Prostate gland (tissue), 2 donors: ENCODE measurements around the gene GORASP1. TPM values are rescaled to one million over a fixed set of nuclear protein-coding genes. Genes with fewer than 3 reads are reported as not detected.

Experiments used
- DNase-seq: peaks from one replicate; pipeline ENCODE4 v3.0.0-alpha.2; 2019; ENCODE audit warnings: low spot score
- H3K27ac ChIP-seq, 2 donors: fragments of 200-600 bp; sonication (generic); 2 replicates each; pipeline ENCODE4 v1.5.1; 2017 to 2019
- H3K27me3 ChIP-seq: fragments of 200-600 bp; sonication (generic); replicated peaks from 2 replicates; pipeline ENCODE4 v1.5.1; 2019; ENCODE audit not compliant: insufficient read depth
- H3K36me3 ChIP-seq, 2 donors: fragments of 200-600 bp; sonication (generic); 1 replicate in 1 of 2; 2 replicates in 1 of 2; pipeline versions ENCODE4 v1.5.1 to v1.8.1; 2017 to 2019
- H3K4me1 ChIP-seq: fragments of 200-600 bp; sonication (generic); replicated peaks from 2 replicates; pipeline ENCODE4 v1.5.1; 2019
- H3K4me3 ChIP-seq, 2 donors: fragments of 200-600 bp; sonication (generic); 2 replicates each; pipeline ENCODE4 v1.5.1; 2017 to 2019
- H3K9me3 ChIP-seq: fragments of 200-600 bp; sonication (generic); 2 replicates; pipeline ENCODE4 v1.5.1; 2017
- CTCF ChIP-seq, 4 experiments: fragments of 200-600 bp in 2 of 4; fragments of 450-650 bp in 2 of 4; sonication (generic) in 2 of 4; IDR thresholded peaks; 1 replicate in 3 of 4; 2 replicates in 1 of 4; pipeline ENCODE4 v1.5.1; 2016 to 2019; ENCODE audit warnings: antibody characterized with exemption in 4 of 4, mild to moderate bottlenecking in 2 of 4, moderate library complexity in 2 of 4
- POLR2A ChIP-seq: fragments of 450-650 bp; IDR thresholded peaks from one replicate; pipeline ENCODE4 v1.6.1; 2016; ENCODE audit warnings: antibody characterized with exemption, mild to moderate bottlenecking
- POLR2AphosphoS5 ChIP-seq: sonication (generic); formaldehyde crosslinking; IDR thresholded peaks from one replicate; pipeline ENCODE4 v1.6.1; 2017; ENCODE audit warnings: antibody characterized with exemption
- intact Hi-C: fragments of 100-400 bp; cut with DNase I; formaldehyde crosslinking; loops from one replicate; pipeline ENCODE4 v1.14.2; 2022
- microRNA-seq: library from miRNA; unstranded; fragments of <30 nt; microRNA quantifications from one replicate; pipeline ENCODE4, GENCODE V29; 2016
- total RNA-seq, 2 donors: library from RNA; depleted of rRNA; stranded (reverse); fragments of >200 nt; gene quantifications; one replicate each; pipeline ENCODE4 v1.1.0, GENCODE V29; 2016

GORASP1 gene
- total RNA-seq, 2 donors from 2014 or later, result 76.5 to 104 TPM

GRCh38 chr3:39050029-39050428, 57.4 kb downstream of the GORASP1 start:
- Histone ChIP-seq H3K4me1 (no peaks in the 10 kb centered on the region), H3K36me3 (no peaks in the 10 kb centered on the region), H3K27ac (no peak overlapping the region), H3K4me3 (no peak overlapping the region), H3K9me3 (no peaks in the 10 kb centered on the region), H3K27me3 (no peaks in the 10 kb centered on the region)
- no peak for TF ChIP-seq POLR2A
- no peak for TF ChIP-seq POLR2AphosphoS5
- no peak for TF ChIP-seq CTCF (IDR thresholded peaks at IDR 0.05)
- no peak for DNase-seq
- intact Hi-C loops, result no loop called here

Small RNA genes lying within 50 kb of the gene (microRNA-seq; reads per million reads assigned to microRNA genes)
- not detected for gene MIR6822

Other genes starting within 250 kb of the GORASP1 start
- gene SCN11A, start 55.7 kb downstream of the GORASP1 start, total RNA-seq, result 1 to 10 TPM in 1 of 2 donors, under 1 TPM in 1; 0.09 to 1.7 TPM
- gene WDR48, start 55.6 kb downstream of the GORASP1 start, total RNA-seq, result 10 to 100 TPM; 22.5 to 46.7 TPM
- gene TTC21A, start 53 bp upstream of the GORASP1 start, total RNA-seq, result 10 to 100 TPM in 1 of 2 donors, 1 to 10 TPM in 1; 9.0 to 23.2 TPM
- 10 to 100 TPM; 38.4 to 45.9 TPM for gene CSRNP1, start 46.0 kb upstream of the GORASP1 start, total RNA-seq
- 1 to 10 TPM in 1 of 2 donors, under 1 TPM in 1; 0.40 to 2.2 TPM for gene XIRP1, start 85.0 kb upstream of the GORASP1 start, total RNA-seq
- gene CX3CR1, start 172.4 kb upstream of the GORASP1 start, total RNA-seq, result 1 to 10 TPM; 2.7 to 3.4 TPM
- gene CCR8, start 222.1 kb upstream of the GORASP1 start, total RNA-seq, result not detected